HG02571 (cell line): ENCODE results near the gene TNS3.

Experiments used
- ATAC-seq: cut with Tn5 transposase; IDR thresholded peaks from one replicate; pipeline ENCODE4 v1.9.1; 2021; ENCODE audit warnings: mild to moderate bottlenecking, moderate library complexity; ENCODE audit not compliant: unreplicated experiment

TNS3 gene

DNA sequence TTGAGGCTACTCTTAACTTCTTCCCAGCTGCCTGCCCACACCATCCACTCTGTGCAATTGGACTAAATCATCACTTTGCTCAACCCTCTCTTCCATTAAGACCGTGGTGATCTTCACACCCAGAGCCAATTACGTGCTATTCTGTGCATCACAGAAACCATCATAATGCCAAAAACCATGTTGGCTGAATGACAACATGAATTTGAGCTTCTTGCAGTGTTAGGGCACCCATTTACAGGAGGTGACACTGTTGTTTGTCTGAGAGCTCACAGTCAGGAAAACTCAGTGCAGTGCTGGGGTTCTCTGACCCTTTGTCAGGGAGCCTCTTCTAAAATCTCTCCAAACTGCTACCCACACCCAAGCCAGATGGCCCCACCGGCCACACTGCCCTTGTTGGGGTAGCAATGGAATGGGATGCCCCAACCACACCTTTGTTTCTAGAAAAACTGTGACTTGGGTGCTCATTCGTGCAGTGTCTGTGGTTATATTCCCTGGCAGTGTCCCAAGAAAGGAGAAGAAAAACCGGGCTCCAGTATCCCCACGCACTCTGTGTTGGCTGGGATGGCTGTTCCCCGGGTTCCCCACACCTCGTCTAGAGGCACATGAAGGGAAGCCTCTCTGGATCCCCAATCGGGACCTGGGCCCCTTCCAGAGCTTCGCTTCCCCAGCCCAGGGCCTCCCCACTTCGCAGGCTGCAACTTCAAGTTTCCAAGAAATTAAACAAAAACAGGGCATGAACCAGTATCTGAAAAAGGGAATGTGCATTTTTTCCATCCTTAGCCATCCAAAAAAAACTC is 2.0 kb upstream of the TNS3 start:
- ATAC-seq = no peak

DNA sequence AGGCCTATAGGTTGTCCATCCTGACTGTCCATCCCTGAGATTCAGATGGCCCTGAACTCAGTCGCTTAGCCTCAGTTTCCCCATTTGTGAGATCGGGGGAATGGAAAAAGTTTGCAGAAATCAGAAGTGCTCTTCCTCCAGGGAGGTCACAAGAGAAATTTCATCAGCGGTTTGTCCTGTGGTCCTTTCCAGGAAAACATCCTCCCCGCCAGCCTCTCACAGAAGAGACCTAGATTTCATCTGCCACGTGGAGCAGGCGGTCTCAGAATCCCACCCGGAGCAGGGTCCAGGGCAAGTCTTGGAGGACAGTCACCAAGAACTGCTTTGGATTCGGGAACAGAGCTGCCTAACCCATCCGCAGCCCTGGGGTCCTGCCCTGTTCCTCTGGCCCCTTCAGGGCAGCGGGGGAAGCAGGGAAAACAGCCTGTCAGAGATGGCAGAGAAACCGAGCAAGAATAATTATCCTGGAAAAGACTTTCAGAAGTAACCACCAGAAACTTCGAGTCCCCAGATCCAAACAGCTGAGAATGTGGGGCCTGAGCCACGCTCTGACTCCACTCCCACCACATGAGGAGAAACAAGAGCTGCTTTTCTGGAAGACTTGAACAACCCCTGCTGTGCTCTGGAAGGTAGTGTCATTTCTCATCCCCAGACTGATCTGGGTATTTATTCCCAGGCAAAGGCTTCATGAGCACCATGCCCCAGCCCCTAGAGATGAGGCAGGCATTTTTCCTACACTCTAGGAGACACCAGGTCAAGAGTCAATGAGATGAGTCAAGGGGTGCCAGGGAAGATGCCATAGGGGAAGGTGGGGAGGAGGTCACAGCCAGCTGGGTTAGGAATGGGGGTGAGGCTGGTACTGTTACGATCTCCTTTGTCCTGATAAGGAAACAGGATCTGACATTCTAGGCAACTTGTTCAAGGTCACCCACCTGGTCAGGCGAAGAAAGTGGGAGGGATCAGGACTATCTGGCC is 1.1 kb upstream of the TNS3 start:
- ATAC-seq = no peak

DNA sequence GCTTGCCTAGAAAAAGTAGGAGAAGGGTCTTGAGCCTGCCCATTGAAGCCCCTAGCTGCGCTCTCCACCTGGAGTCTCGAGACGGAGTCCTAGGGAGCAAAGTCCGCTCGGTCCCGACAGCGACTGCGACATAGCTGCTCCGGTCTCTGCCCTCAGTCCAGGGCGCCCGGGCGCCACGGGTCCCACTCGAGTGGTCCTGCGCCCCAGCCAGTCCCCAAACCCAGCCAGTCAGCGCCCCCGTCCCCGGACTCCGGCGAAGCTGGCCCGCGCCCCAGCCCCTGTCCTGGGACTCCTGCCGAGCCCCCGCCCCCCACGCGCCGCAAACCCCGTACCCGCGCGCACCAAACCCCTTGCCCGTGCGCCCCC is 490 bp downstream of the TNS3 start:
- no peak for ATAC-seq

DNA sequence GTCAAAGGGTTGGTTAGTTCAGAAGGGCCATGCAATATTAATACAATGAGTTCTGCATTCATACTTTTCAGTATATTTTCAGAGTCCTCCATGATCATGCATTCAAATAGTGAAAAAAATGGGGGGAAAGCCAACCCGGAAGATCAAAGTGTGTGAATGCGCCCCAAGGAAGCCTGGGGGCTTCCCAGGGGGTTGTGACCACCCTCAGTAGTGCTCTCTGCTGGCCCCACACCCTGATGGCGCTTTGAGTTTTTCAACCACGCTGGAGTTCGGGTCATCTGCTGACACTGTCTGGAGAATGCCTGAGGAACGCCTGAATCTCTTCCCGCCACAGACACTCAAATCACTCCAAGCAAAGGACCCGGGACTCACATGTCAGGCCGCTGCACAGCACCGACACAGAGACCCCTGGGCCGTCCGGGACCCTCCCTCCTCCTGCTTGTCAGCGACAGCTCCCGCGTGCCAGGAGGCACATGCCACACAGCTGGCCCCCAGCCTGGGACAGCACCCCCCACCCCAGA is 1.0 kb downstream of the TNS3 start:
- no peak for ATAC-seq

DNA sequence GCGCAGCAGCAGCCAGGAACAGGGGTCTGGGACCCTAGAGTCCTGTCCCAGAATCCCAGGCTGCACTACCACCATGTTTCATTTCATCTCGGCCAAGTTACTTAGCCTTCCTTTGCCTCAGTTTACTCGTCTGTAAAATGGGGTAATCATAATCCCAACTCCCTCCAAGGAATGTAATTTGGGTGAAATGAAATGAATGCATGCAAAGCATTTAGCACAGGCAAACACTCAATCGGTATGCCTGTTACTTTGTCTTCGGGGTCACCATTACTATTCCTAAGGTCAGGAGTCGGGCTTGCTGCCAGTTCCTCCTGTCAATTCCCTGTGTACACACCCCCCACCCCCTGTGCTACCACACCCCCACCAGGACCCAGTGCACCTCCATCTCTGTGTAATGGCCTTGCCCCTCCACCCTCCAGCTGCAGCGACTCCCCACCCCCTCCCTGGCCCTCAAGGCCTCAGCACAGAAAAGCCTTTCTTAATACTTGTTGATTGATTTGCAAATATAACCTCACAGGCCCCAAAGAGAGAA is 1.7 kb downstream of the TNS3 start:
- no peak for ATAC-seq

DNA sequence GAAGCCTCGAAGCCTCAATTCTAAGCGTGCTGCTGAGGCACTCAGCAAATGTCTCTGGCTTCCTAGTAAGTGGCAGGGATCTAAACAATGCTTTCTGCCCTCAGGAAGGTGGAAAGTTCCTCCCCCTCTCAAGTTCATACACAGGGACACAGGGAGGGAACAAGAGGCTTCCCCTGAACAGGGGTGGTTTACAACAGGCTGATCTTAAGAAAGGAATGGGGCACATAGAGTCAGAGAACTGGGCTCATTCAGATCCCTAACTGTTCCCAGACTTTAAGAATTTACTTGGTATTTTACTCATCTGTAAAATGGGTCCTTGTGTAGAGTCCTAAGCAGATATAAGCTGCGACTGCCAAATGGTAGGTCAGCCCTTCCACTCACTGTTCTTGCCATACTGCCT is 2.5 kb downstream of the TNS3 start:
- ATAC-seq = no peak

DNA sequence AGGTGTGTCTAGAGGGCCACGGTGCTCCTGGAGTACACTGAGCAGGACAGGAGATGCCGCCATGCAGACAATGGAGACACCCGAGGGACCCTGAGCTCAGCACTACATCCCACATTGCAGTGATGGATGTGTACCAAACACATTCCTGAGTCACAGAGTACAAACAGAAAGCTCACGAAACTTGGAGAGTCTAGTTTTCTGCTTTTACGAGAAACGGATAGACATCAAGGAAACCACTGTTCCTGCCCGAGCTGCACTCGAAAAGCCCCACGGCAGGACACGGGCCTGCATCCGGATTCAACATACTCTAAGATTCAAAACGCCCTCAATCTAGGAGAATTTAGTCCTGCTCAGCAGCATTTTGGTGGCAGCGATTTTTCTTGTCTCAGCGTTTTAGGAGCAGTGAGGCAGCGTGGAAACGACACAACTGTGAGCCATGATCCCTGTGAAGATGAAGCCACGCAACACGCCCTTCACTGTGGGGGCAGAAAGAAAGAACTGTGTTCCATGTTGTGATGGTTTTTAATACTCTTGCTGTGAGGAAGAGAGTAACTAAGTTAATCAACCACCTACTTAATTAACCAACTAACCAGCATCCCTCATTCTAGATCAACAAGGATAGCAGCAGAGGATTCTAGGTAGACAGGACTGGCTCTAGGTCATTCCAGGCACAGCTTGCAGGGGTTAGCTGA is 3.2 kb downstream of the TNS3 start:
- ATAC-seq = no peak

DNA sequence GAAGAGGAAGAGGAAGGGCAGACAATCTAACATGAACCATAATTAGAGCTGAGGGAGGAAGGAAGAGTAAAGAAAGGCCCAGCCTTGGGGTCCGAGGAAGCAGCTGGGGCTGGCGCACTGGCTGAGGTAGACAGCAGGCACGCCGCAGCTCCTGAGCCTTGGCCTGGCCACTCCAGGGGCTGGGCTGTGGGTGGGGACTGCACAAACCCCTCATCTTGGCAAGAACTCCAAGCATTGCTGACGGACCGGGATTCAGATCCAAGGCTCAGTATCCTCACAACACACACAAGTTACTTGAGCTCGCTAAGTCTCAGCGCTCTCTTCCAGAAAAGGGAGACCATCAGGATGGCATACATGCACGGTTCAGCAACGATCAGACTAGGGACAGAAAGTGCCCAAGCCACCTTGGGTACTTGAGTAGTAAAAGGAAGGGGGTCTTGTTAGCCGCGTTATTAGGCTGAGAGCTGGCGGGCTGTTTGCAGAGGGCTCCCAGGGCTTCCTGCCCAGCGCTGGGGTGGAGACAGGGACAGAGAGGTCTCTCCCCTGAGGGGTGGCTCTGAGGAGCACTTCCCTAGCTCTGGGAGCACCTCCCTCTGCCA is 4.5 kb downstream of the TNS3 start:
- no peak for ATAC-seq

DNA sequence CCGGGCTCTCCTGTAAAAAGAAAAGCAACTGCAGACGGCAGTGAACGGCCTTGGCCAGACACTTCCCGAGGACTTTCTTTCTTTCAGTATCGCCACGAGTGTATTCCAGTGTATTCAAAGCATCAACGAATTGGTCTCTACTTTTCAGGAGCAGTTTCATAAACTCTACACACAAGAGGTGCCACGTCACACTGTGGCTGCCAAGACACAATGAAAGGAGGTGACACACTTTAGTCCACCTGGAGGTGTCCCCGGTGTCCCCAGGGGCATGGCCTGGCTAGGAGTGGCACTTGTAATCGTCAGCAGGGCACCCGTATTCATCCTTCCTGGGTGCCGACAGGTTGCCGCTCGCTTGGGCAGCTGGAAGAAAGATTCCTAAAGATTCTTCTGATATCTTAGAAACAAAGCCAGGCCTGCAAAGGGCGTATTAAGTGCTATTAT is 5.0 kb downstream of the TNS3 start:
- ATAC-seq = no peak

DNA sequence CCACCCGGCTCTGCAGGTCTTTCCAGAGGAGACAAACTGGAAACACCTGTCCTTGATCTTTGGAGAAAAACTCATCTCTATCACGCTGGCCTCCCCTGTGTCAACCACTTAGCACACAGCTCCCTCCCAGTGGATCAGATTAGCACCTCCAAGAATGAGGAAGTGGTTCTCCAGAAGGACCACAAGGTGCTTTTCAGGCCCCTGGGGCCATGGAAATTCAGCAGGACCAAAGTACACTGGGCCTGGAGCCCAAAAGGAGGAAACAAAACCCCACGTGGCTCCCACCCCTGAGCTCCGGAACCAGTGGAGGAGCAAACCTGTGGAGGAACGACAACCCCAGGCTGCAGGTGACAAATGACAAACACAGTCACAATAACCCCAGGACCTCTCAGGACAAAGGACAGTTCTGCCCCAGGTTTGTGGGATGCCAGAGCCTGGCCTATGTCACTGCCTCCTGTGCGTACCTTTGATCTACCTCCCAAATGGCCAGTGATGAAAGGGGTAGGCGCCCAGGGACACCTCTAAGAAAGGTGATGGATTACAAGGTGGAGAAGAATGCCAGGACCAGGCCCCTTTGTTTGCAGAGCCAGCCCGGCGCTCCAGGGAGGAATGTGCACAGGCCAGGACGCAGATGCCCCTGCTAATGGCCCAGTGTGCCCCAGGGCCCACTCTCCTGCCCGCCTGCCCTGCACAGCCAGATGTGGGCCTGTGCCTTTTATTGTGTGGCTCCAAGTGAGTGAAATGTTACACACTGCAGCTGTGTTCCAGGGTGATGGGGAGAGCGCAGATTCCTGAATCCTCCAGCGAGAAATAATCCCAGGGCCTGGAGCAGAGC is 5.7 kb downstream of the TNS3 start:
- ATAC-seq = no peak

DNA sequence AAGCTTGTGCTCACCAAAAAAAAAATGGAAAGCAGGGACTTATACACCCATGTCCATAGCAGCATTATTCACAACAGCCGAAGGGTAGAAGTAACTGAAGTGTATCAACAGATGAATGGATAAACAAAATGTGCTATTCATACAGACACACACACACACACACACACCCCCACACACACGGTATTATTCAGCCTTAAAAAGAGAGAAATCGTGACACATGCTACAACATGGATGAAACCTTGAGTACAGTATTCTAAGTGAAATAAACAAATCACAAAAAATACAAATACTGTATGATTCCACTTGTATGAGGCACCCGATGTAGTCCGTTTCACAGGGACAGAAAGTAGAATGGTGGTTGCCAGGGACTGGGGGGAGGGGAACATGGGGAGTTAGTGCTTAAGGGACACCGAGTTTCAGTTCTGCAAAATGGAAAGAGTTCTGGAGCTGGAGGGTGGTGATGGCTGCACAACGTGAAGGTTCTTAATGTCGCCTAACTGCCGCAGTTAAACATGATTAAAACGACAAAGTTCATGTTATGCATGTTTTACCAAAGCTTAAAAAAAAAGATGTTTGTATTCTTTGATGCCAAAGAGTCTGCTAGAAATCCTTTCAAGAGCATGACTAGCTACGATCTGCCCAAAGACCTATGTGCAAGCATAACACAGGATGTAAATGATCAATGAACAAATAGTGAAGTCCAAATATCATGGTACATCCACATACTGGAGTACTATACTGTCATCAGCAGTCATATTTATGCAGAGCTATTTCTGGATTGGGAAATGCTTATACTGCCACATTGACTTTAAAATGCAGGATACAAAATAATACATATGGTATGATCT is 7.2 kb downstream of the TNS3 start:
- peak; percentile 66 for ATAC-seq

DNA sequence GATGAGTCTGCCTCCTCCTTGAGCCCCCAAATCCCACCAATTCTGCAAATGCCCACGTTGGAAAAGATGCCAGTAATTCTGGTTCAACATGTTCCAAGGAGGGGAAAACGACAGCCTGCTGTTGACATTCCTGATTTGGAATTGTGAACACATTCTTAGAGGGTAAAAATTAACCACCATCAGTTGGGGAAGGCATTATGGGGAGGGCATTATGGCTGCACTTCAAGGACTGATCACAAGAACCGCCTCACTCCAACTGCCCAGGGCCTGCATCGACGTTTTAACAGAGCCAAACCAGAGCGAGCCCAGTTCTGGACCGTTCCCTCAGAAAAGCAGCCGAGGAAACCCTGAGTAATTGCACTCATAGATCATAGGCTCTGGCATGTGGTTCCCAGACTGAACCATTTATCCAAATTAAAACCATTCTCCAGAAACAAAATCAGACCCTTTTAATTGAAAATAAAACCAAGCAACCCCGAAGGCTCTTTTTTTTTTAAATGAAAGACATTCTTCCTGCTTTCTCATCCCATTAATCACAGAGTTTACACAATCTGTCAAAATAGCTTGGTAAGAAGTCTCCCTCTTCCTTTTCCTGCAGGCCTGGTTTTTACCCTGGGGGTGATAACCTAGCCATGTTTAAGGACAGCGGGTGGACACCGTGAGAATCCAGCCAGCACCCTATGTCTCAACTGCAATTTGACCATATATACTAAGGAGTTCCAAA is 8.0 kb downstream of the TNS3 start:
- ATAC-seq = no peak

DNA sequence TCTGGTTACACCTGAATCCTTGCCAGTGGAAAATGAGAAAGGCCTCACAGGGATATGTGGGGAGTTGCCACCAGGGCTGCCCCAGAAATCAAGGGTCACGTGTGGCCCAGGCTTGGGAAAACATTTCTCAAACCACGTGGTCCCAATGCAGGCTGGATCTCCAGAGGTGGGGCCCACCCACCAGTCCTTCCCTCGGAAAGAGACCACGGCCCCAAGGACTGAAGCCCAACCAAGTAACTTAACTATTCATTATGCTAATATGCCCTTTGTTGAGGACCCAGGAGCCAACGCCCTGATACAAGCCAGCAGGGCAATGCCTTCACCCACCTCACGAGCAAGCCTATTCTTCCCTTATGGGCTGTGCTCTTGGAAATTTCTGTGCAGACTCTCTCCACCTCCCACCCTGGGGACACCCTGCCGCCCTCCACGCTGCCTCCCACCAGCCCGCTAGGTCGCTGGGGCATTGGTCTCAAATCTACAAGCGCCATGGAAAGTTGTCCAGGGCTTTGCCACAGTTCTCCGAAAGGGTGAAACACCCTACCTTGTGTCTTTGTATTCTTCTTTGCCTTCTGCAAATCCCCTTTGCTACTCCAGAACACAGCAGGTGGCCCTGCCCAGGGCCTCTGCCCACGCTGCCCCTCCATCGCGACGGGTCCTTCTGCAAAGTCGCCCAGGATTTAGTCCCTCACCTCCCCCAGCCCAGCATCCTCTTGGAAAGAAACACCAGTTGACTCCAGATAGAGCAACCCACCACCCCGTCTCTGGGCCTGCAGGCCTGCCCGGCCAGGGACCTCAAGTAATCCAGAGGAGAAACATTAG is 8.8 kb downstream of the TNS3 start:
- ATAC-seq = no peak

DNA sequence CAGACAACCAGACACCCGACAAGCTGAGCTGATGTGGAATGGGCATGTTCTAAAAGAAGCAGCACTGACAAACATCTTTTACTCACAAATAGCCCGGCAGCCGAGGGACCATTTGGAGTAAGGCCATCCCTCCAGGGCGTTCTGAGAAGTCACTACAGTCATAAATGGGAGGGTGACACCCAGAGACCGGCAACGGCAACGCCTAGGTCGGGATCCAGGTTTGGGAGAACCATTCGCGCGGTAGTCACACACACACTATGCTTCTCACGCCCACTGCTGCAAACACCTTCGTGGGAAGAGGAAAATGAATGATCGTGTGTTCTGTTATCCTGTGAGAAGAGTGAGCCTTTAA is 9.8 kb downstream of the TNS3 start:
- ATAC-seq = no peak

DNA sequence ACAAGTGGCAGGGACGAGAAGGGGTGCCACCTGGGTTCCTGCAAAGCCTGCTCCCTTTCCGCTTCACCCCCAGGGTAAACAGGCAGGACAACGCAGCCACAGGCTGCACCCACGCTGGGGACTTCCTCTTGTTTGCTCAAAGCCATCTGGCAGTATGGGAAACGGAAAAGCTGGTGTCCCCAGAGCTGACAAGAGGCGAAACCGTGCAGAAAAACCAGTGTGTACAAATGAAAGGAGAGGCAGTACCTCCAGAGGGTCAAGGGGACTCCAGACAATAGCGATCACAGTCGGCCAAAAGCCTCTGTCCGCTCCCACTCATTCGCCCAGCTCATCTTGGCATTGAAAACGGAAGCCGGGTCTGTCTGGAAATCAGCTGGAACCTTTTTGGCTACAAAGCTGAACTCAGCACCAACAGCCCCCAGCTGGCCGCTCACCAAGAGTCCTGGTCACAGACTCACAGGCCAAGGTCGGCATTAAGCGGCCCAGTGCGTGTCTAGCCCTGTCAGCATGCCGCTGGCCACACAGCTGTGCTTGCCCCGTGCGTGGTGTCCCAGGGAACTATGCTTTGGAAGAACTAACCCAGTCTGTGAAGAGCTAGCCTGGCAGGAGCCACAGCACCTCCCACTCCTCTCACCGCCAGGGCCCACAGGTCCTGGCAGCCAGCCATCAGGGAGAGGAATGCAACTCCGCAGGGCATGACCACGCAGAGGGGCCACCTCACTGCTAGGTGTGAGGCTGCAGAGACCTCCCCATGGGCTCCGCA is 10.4 kb downstream of the TNS3 start:
- no peak for ATAC-seq

DNA sequence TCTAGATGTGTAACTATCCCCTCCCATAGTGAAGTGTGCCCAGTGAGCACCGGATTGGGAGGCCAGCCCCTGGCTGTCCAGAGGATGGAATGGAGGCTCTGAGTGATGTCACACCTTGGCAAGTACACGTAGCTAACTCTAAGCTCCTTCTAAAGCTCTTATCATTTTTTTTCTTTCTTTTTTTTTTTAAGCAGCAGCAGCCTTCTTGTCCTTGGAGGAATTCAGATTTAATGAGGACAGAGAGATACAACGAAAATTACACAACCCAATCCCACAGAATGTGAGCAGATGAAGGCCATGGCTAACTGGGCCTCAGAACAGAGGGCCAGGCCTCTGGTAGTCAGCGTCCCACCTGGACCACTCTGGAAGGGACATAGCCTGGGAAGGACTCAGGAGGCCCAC is 11.3 kb downstream of the TNS3 start:
- ATAC-seq = no peak

DNA sequence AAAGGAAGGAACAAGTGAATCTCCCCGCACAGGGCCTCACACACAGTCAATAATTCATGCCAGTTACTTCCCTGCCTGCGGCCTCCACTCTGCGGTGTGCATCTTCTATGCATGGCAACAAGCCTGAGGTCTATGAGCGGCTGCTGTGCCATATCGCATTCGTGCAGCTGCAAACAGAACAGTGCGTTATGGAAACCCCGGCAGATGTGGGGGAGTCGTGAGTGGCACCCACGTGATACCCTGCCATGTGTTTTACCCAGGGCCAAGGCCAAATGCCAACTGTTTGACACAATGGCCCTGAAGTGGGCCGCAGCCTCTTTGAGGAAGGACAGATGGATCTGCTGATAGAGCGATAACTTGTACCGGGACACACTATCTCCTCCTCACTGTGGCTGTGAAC is 13.4 kb downstream of the TNS3 start:
- ATAC-seq = no peak
